DND-41 (cell line): ENCODE data around the gene RITA1.

Experiments
- ATAC-seq: fragments of 200-7000 bp; cut with Tn5 transposase; 3 replicates; pipeline ENCODE4 v1.9.1; 2021; ENCODE audit warnings: low read depth; ENCODE audit not compliant: insufficient read depth
- DNase-seq: peaks from one replicate; pipeline ENCODE4 v3.0.0-alpha.2; 2020
- H2AFZ ChIP-seq: 2 replicates; pipeline ENCODE4 v1.6.0; 2012; ENCODE audit warnings: low read depth, low read length
- H3K27ac ChIP-seq: 2 replicates; pipeline ENCODE4 v1.5.1; 2012; ENCODE audit warnings: low read length, inconsistent platforms
- H3K27me3 ChIP-seq: fragments of 200-600 bp; sonication (generic); 2 replicates; pipeline ENCODE4 v1.6.0; 2012; ENCODE audit warnings: low read length, mild to moderate bottlenecking, inconsistent platforms; ENCODE audit not compliant: insufficient read depth, poor library complexity
- H3K36me3 ChIP-seq: 2 replicates; pipeline ENCODE4 v1.5.1; 2012; ENCODE audit warnings: low read length, inconsistent platforms; ENCODE audit not compliant: insufficient read depth
- H3K4me1 ChIP-seq: 2 replicates; pipeline ENCODE4 v1.5.1; 2012; ENCODE audit warnings: mild to moderate bottlenecking, low read length; ENCODE audit not compliant: insufficient read depth
- H3K4me2 ChIP-seq: 2 replicates; pipeline ENCODE4 v1.6.0; 2012; ENCODE audit warnings: mild to moderate bottlenecking, moderate library complexity, low read length, inconsistent platforms; ENCODE audit not compliant: insufficient read depth
- H3K4me3 ChIP-seq, 2 experiments: fragments of 200-600 bp in 1 of 2; shearing (Covaris generic) in 1 of 2; 2 replicates each; pipeline ENCODE4 v1.5.1; 2012 to 2016; ENCODE audit warnings: inconsistent platforms in 2 of 2, low read length in 2 of 2, mild to moderate bottlenecking in 2 of 2, low read depth in 1 of 2, moderate library complexity in 1 of 2
- H3K79me2 ChIP-seq: 2 replicates; pipeline ENCODE4 v1.6.0; 2012; ENCODE audit warnings: low read length, inconsistent platforms; ENCODE audit not compliant: insufficient read depth
- H3K9ac ChIP-seq: 2 replicates; pipeline ENCODE4 v1.6.0; 2012; ENCODE audit warnings: low read depth, mild to moderate bottlenecking, inconsistent platforms, low read length, moderate library complexity
- H3K9me3 ChIP-seq: 2 replicates; pipeline ENCODE4 v1.5.1; 2012; ENCODE audit warnings: low read length, moderate library complexity, mild to moderate bottlenecking, inconsistent platforms; ENCODE audit not compliant: insufficient read depth, severe bottlenecking
- H4K20me1 ChIP-seq: 2 replicates; pipeline ENCODE4 v1.6.0; 2012; ENCODE audit warnings: low read length; ENCODE audit not compliant: insufficient read depth
- EZH2 ChIP-seq: IDR thresholded peaks from 3 replicates; pipeline ENCODE4 v1.6.1; 2012; ENCODE audit warnings: borderline replicate concordance, low read depth, mild to moderate bottlenecking, moderate library complexity, low read length, inconsistent platforms; ENCODE audit not compliant: severe bottlenecking
- TF ChIP-seq, protein P1 (sequence below): IDR thresholded peaks from 2 replicates; pipeline ENCODE4 v1.5.1; 2012; ENCODE audit warnings: borderline replicate concordance, low read length, moderate library complexity, mild to moderate bottlenecking; ENCODE audit not compliant: poor library complexity, severe bottlenecking; ENCODE audit errors: extremely low read depth

RITA1 gene

DNA sequence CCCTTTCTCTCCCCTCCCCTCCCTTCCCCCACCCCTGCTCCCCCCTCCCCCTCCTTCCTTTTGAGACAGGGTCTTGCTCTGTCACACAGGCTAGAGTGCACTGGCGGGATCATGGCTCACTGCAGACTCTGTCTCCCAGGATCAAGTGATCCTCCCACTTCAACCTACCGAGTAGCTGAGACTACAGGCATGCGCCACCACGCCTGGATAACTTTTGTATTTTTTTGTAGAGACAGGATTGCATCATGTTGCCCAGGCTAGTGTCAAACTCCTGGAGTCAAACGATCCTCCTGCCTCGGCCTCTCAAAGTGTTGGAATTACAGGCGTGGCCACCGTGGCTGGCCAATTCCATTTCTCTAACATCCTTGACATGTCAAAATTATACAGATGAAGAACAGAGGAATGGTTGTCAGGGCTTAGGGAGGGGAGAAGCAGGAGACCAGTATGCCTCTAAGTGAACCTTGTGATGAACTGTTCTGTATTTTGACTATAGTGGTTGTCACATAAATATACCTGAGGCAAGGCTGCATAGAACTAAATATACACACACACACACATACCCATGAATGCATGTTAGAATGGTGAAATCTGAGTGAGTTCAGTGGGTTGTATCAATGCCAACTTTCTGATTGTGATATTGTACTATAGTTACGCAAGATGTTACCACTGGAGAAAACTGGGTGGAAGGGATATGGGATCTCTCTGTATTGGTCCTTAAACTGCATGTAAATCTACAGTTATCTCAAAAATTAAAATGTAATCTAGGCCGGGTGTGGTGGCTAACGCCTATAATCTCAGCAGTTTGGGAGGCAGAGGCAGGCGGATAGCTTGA lies 39.6 kb upstream of the RITA1 start:
- Histone ChIP-seq H3K27ac (no peak overlapping the region), H2AFZ (no peak overlapping the region)
- TF ChIP-seq EZH2 = no peak
- TF ChIP-seq, protein P1, sequence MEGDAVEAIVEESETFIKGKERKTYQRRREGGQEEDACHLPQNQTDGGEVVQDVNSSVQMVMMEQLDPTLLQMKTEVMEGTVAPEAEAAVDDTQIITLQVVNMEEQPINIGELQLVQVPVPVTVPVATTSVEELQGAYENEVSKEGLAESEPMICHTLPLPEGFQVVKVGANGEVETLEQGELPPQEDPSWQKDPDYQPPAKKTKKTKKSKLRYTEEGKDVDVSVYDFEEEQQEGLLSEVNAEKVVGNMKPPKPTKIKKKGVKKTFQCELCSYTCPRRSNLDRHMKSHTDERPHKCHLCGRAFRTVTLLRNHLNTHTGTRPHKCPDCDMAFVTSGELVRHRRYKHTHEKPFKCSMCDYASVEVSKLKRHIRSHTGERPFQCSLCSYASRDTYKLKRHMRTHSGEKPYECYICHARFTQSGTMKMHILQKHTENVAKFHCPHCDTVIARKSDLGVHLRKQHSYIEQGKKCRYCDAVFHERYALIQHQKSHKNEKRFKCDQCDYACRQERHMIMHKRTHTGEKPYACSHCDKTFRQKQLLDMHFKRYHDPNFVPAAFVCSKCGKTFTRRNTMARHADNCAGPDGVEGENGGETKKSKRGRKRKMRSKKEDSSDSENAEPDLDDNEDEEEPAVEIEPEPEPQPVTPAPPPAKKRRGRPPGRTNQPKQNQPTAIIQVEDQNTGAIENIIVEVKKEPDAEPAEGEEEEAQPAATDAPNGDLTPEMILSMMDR = no peak

DNA sequence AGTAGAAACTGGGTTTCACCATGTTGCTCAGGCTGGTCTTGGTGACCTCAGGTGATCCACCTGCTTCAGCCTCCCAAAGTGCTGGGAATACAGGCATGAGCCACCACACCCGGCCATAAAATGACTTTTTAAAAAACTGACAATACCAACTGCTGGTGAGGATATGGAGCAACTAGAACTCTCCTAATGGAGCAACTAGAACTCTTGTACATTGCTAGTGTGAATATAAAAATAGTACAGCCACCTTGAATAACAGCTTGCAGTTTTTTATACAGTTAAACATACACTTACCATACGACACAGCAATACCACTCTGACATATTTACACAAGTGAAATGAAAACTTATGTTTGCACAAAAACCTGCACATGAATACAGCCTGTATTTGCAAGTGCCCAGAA lies 38.5 kb upstream of the RITA1 start:
- ATAC-seq = no peak
- Histone ChIP-seq H3K27ac (no peak overlapping the region), H3K9ac (no peak overlapping the region), H3K9me3 (no peaks in the 10 kb centered on the region), H3K4me2 (no peak overlapping the region), H3K79me2 (no peaks in the 10 kb centered on the region), H3K27me3 (no peaks in the 10 kb centered on the region), H3K4me1 (peaks cover 12% of the 10 kb centered on the region), H4K20me1 (no peaks in the 10 kb centered on the region), H3K4me3 (no peak overlapping the region), H2AFZ (no peak overlapping the region), H3K36me3 (no peaks in the 10 kb centered on the region)
- DNase-seq = no peak
- TF ChIP-seq, protein P1 = no peak
- no peak for TF ChIP-seq EZH2

More for the DNA sequence above, 39.6 kb upstream of the RITA1 start:
- DNase-seq = no peak
- H3K79me2 ChIP-seq = no peaks in the 10 kb centered on the region
- no peak overlapping the region for H3K9ac ChIP-seq
- H3K27me3 ChIP-seq = no peaks in the 10 kb centered on the region
- H4K20me1 ChIP-seq = no peaks in the 10 kb centered on the region
- ATAC-seq = no peak
- H3K4me1 ChIP-seq = peaks cover 10% of the 10 kb centered on the region
- no peaks in the 10 kb centered on the region for H3K36me3 ChIP-seq
- H3K4me3 ChIP-seq = no peak overlapping the region
- no peak overlapping the region for H3K4me2 ChIP-seq
- H3K9me3 ChIP-seq = no peaks in the 10 kb centered on the region

DNA sequence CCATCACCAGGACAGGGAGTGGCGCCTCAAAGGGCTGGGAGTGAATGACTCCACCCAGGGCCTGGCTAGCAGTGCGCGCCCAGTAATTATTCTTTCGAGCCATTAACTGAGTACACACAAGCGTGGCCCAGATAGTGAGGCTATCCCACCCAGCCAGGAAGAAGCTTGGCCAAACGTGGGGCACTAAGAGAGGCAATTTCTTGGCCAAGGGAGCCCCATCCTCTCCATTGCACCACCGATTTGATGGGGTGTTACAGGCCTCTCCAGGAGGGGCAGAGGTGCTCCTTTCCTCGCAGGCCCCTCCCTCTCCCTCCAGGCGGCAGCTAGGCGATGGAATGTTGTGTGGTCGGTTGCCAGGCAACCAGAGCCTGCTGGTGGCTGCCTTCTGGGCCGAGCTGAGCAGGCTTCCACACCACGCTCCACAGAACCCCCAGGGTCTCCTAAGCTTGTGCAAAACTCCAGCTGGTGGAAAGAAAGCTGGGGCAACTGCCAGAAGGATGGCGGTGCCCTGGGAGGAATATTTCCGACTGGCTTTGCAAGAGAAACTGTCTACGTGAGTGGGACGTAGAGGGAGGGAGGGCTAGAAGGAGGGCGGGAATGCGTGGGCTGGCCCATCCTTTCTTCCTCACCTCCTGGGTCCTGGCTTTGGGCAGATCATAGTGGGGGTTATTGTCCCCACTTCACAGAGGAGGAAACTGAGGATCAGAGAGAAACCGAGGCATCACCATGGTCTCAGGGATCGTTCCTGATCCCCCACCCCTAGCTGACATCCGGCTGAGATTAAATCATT lies 36.0 kb upstream of the RITA1 start, which contains the start of gene CFAP73:
Gene CFAP73 (plus strand): TSS at position 364 of the 790 bp plus-strand sequence. CDS start 134 bp downstream, at position 498.
- peak; percentile 67 for ATAC-seq

More for the DNA sequence above, 36.0 kb upstream of the RITA1 start, which contains the start of gene CFAP73:
- peaks cover 38% of the 10 kb centered on the region for H3K4me1 ChIP-seq
- H3K79me2 ChIP-seq = no peaks in the 10 kb centered on the region
- no peak for TF ChIP-seq EZH2
- TF ChIP-seq, protein P1 = peak; percentile 42
- H3K4me2 ChIP-seq = no peak within 1 kb of the TSS
- H3K27me3 ChIP-seq = no peaks in the 10 kb centered on the region
- no peaks in the 10 kb centered on the region for H3K36me3 ChIP-seq
- peak; percentile 82 for DNase-seq
- H2AFZ ChIP-seq = no peak within 1 kb of the TSS
- H3K9me3 ChIP-seq = no peaks in the 10 kb centered on the region
- H3K27ac ChIP-seq = no peak within 1 kb of the TSS
- H3K9ac ChIP-seq = no peak within 1 kb of the TSS
- H4K20me1 ChIP-seq = no peaks in the 10 kb centered on the region
- no peak within 1 kb of the TSS for H3K4me3 ChIP-seq
